GM23338 (cell line): Measurements from ENCODE around the gene FBXO45. TPM values are rescaled to one million over a fixed set of nuclear protein-coding genes. Genes with fewer than 3 reads are reported as not detected.

ENCODE experiments used
- ATAC-seq: fragments of 200-7000 bp; cut with Tn5 transposase; 3 replicates; pipeline ENCODE4 v1.9.1; 2020
- DNase-seq: peaks from one replicate; pipeline ENCODE4 v3.0.0-alpha.2; 2015; ENCODE audit warnings: low spot score
- H2AFZ ChIP-seq: fragments of 200-600 bp; sonication (generic); 2 replicates; pipeline ENCODE4 v1.8.0; 2016; ENCODE audit warnings: antibody characterized with exemption, mild to moderate bottlenecking, moderate library complexity
- H3F3A ChIP-seq: fragments of 200-600 bp; sonication (generic); replicated peaks from 2 replicates; pipeline ENCODE4 v1.8.0; 2017; ENCODE audit warnings: antibody characterized with exemption, mixed run types, low read depth
- H3K27ac ChIP-seq: fragments of 200-600 bp; sonication (generic); 2 replicates; pipeline ENCODE4 v1.6.1; 2016; ENCODE audit warnings: low read depth
- H3K27me3 ChIP-seq: fragments of 200-600 bp; sonication (generic); 2 replicates; pipeline ENCODE4 v1.8.0; 2016; ENCODE audit warnings: mild to moderate bottlenecking, mixed run types, moderate library complexity; ENCODE audit not compliant: insufficient read depth
- H3K36me3 ChIP-seq: fragments of 200-600 bp; sonication (generic); 2 replicates; pipeline ENCODE4 v1.8.0; 2016; ENCODE audit warnings: mild to moderate bottlenecking; ENCODE audit not compliant: insufficient read depth
- H3K4me1 ChIP-seq: fragments of 200-600 bp; sonication (generic); 2 replicates; pipeline ENCODE4 v1.8.0; 2016; ENCODE audit warnings: mild to moderate bottlenecking, moderate library complexity; ENCODE audit not compliant: insufficient read depth
- H3K4me2 ChIP-seq: fragments of 200-600 bp; sonication (generic); 2 replicates; pipeline ENCODE4 v1.7.1; 2017; ENCODE audit warnings: mixed run types
- H3K4me3 ChIP-seq: fragments of 200-600 bp; sonication (generic); 2 replicates; pipeline ENCODE4 v1.6.1; 2016; ENCODE audit warnings: mixed run types
- H3K79me2 ChIP-seq: fragments of 200-600 bp; sonication (generic); replicated peaks from 2 replicates; pipeline ENCODE4 v1.8.0; 2017; ENCODE audit warnings: mild to moderate bottlenecking; ENCODE audit not compliant: insufficient read depth
- H3K9me2 ChIP-seq: fragments of 200-600 bp; sonication (generic); 2 replicates; pipeline ENCODE4 v1.8.0; 2017; ENCODE audit not compliant: insufficient read depth
- H4K20me1 ChIP-seq: fragments of 200-600 bp; sonication (generic); replicated peaks from 2 replicates; pipeline ENCODE4 v1.8.0; 2017; ENCODE audit warnings: mild to moderate bottlenecking; ENCODE audit not compliant: insufficient read depth
- H3K27ac Mint-ChIP-seq: 2 replicates; pipeline ENCODE4 v1.8.0; 2020; ENCODE audit warnings: inconsistent platforms, mild to moderate bottlenecking, moderate library complexity, mixed read lengths
- H3K27me3 Mint-ChIP-seq: 3 replicates; pipeline ENCODE4 v1.8.0; 2022; ENCODE audit warnings: low read depth, mild to moderate bottlenecking, moderate library complexity, mixed read lengths, inconsistent platforms; ENCODE audit not compliant: insufficient read depth, poor library complexity
- H3K36me3 Mint-ChIP-seq: 3 replicates; pipeline ENCODE4 v1.8.0; 2021; ENCODE audit warnings: low read depth, mild to moderate bottlenecking, inconsistent platforms, moderate library complexity, mixed read lengths
- H3K4me1 Mint-ChIP-seq: 3 replicates; pipeline ENCODE4 v1.8.0; 2020; ENCODE audit warnings: mild to moderate bottlenecking, inconsistent platforms, mixed read lengths
- H3K4me3 Mint-ChIP-seq: 3 replicates; pipeline ENCODE4 v1.8.0; 2021; ENCODE audit warnings: moderate library complexity, mild to moderate bottlenecking, inconsistent platforms, mixed read lengths
- H3K9me3 Mint-ChIP-seq: 3 replicates; pipeline ENCODE4 v1.8.0; 2020; ENCODE audit warnings: moderate library complexity, mild to moderate bottlenecking, inconsistent platforms, mixed read lengths
- CREB1 ChIP-seq: fragments of 250-450 bp; sonication (Bioruptor Pico); IDR thresholded peaks from 2 replicates; pipeline ENCODE4 v1.5.0; 2020; ENCODE audit warnings: low read depth, mild to moderate bottlenecking, moderate library complexity
- CTCF ChIP-seq, 2 experiments: fragments of 200-600 bp in 1 of 2; sonication (generic) in 1 of 2; conservative IDR thresholded peaks; 2 replicates each; pipeline versions ENCODE4 v1.5.1 to v1.6.1; 2016 to 2017; ENCODE audit warnings: antibody characterized with exemption in 2 of 2, low read depth in 2 of 2, mild to moderate bottlenecking in 2 of 2, moderate library complexity in 1 of 2
- ETS1 ChIP-seq: IDR thresholded peaks from 2 replicates; pipeline ENCODE4 v1.6.1; 2016; ENCODE audit warnings: antibody characterized with exemption
- EZH2 ChIP-seq: fragments of 200-600 bp; sonication (generic); IDR thresholded peaks from one replicate; pipeline ENCODE4 v1.8.0; 2017; ENCODE audit warnings: antibody characterized with exemption, mild to moderate bottlenecking, low read depth; ENCODE audit not compliant: unreplicated experiment
- EZH2phosphoT487 ChIP-seq: fragments of 200-600 bp; sonication (generic); IDR thresholded peaks from one replicate; pipeline ENCODE4 v1.8.1; 2018; ENCODE audit warnings: antibody characterized with exemption; ENCODE audit not compliant: unreplicated experiment
- JUNB ChIP-seq: IDR thresholded peaks from one replicate; pipeline ENCODE4 v1.6.1; 2016; ENCODE audit warnings: antibody characterized with exemption; ENCODE audit not compliant: unreplicated experiment
- NANOG ChIP-seq: IDR thresholded peaks from 2 replicates; pipeline ENCODE4 v1.6.1; 2016; ENCODE audit warnings: antibody characterized with exemption, borderline replicate concordance
- POLR2AphosphoS5 ChIP-seq: IDR thresholded peaks from 2 replicates; pipeline ENCODE4 v1.6.1; 2016; ENCODE audit warnings: antibody characterized with exemption, low read depth
- REST ChIP-seq: IDR thresholded peaks from one replicate; pipeline ENCODE4 v1.6.1; 2018; ENCODE audit warnings: antibody characterized with exemption; ENCODE audit not compliant: unreplicated experiment
- STAT1 ChIP-seq: IDR thresholded peaks from one replicate; pipeline ENCODE4 v1.6.1; 2016; ENCODE audit warnings: antibody characterized with exemption; ENCODE audit not compliant: unreplicated experiment
- ZNF114 ChIP-seq: fragments of 250-450 bp; sonication (Bioruptor Pico); IDR thresholded peaks from 2 replicates; pipeline ENCODE4 v1.5.0; 2020; ENCODE audit warnings: mild to moderate bottlenecking, moderate library complexity
- ZNF331 ChIP-seq: fragments of 250-450 bp; sonication (Bioruptor Pico); IDR thresholded peaks from 2 replicates; pipeline ENCODE4 v1.5.0; 2020; ENCODE audit warnings: low read depth, mild to moderate bottlenecking, moderate library complexity
- ZNF462 ChIP-seq: fragments of 250-450 bp; sonication (Bioruptor Pico); IDR thresholded peaks from 2 replicates; pipeline ENCODE4 v1.5.0; 2020; ENCODE audit warnings: mild to moderate bottlenecking, moderate library complexity
- polyA plus RNA-seq: library from polyadenylated mRNA; unstranded; fragments of >200 nt; fragmentation: Nextera tagmentation; extraction: Ambion mirVana; gene quantifications from 2 replicates; pipeline ENCODE4 v1.2.1, GENCODE V29; 2016
- total RNA-seq: library from RNA; depleted of rRNA; stranded (reverse); fragments of >200 nt; shearing (Covaris generic); gene quantifications from 2 replicates; pipeline ENCODE4 v1.2.3, GENCODE V29; 2014

The FBXO45 gene
- total and polyA plus RNA-seq, 2 experiments from 2014 or later, result 10.3 to 23.7 TPM

GRCh38 chr3:196557236-196557635 lies 11.2 kb upstream of the FBXO45 start (continued):
- no peak for TF ChIP-seq NANOG
- TF ChIP-seq POLR2AphosphoS5, result no peak
- TF ChIP-seq JUNB, result no peak
- TF ChIP-seq ZNF462, result no peak
- no peak for TF ChIP-seq STAT1
- TF ChIP-seq EZH2, result no peak

GRCh38 chr3:196558476-196558875 lies 10.0 kb upstream of the FBXO45 start:
- Histone ChIP-seq H3K27me3 (no peaks in the 10 kb centered on the region), H3K79me2 (peaks cover 9% of the 10 kb centered on the region), H3K4me3 (no peak overlapping the region), H4K20me1 (peaks cover 3% of the 10 kb centered on the region), H3K9me2 (no peaks in the 10 kb centered on the region), H3F3A (no peaks in the 10 kb centered on the region), H2AFZ (no peak overlapping the region), H3K27ac (no peak overlapping the region), H3K4me1 (no peaks in the 10 kb centered on the region), H3K36me3 (no peaks in the 10 kb centered on the region), H3K4me2 (no peak overlapping the region)
- ATAC-seq, result no peak
- DNase-seq, result no peak
- Mint-ChIP-seq H3K27me3 (no peaks in the 10 kb centered on the region), H3K36me3 (no peaks in the 10 kb centered on the region; the same call in 2 of the 3 replicates), H3K4me1 (no peaks in the 10 kb centered on the region), H3K9me3 (no peaks in the 10 kb centered on the region), H3K27ac (no peak overlapping the region), H3K4me3 (no peak overlapping the region)
- no peak for TF ChIP-seq ZNF114
- TF ChIP-seq NANOG, result no peak
- no peak for TF ChIP-seq POLR2AphosphoS5
- TF ChIP-seq REST, result no peak
- no peak for TF ChIP-seq EZH2
- TF ChIP-seq EZH2phosphoT487, result no peak
- TF ChIP-seq ZNF331 (CRISPR knock-in tag), result no peak
- TF ChIP-seq STAT1, result no peak
- no peak for TF ChIP-seq CTCF (conservative IDR thresholded peaks at IDR 0.05; ENCODE audit: low read depth in 2 of 2)
- no peak for TF ChIP-seq ETS1
- no peak for TF ChIP-seq CREB1 (CRISPR knock-in tag)
- no peak for TF ChIP-seq JUNB
